Measurements from ENCODE around the gene ZBTB42. TPM values are rescaled to one million over a fixed set of nuclear protein-coding genes. Genes with fewer than 3 reads are reported as not detected.

ZBTB42 gene
- total and polyA plus RNA-seq, 4 experiments from 2014 or later = 2.0 to 12.3 (median 6.9) TPM

GRCh38 chr14:104784218-104784568 is 16.7 kb upstream of the ZBTB42 start:
- Histone ChIP-seq H3K36me3 (ENCODE audit: insufficient read depth, low read length) (no peaks in the 10 kb centered on the region), H3K4me3 (ENCODE audit: low read length in 2 of 2) (no peak overlapping the region), H3K27me3 (ENCODE audit: insufficient read depth, low read length) (no peaks in the 10 kb centered on the region), H3K27ac (ENCODE audit: low read depth, low read length) (no peak overlapping the region), H3K4me1 (ENCODE audit: insufficient read depth, low read length) (peaks cover 25% of the 10 kb centered on the region), H3K9me3 (ENCODE audit: control insufficient read depth in 1 of 2, low read length in 2 of 2) (no peaks in the 10 kb centered on the region)
- H3K27me3 Mint-ChIP-seq = no peaks in the 10 kb centered on the region
- no peak overlapping the region for H3K27ac Mint-ChIP-seq
- POLR2A ChIA-PET (ENCODE audit: partially characterized antibody) = interaction anchor here (1.3 kb wide), 1 partner anchor 31 kb away, joined by 3 read pairs; the partner anchor contains the start of gene SIVA1
- intact Hi-C loops (cut with micrococcal nuclease) = no loop called here
- H3K36me3 Mint-ChIP-seq = no peaks in the 10 kb centered on the region
- H3K4me1 Mint-ChIP-seq = peaks cover 3 to 9% (median 7%) of the 10 kb centered on the region in 4 donors
- no peaks in the 10 kb centered on the region for H3K9me3 Mint-ChIP-seq
- peak in 1 of 5 donors; percentile 26 for DNase-seq
- H3K4me3 Mint-ChIP-seq = no peak overlapping the region
- CTCF ChIA-PET (ENCODE audit: partially characterized antibody) = no interaction called here

GRCh38 chr14:104784846-104785707 is 15.8 kb upstream of the ZBTB42 start:
- H3K27ac ChIP-seq (ENCODE audit: low read depth, low read length) = no peak overlapping the region
- Mint-ChIP-seq H3K4me1 (peaks cover 3 to 11% (median 9%) of the 10 kb centered on the region in 4 donors), H3K9me3 (no peaks in the 10 kb centered on the region), H3K27me3 (no peaks in the 10 kb centered on the region), H3K27ac (no peak overlapping the region), H3K4me3 (no peak overlapping the region), H3K36me3 (peaks cover 0 to 2% of the 10 kb centered on the region in 2 donors)
- ChIA-PET POLR2A (ENCODE audit: partially characterized antibody) (interaction anchor here (0.9 to 1.3 kb wide), 2 partner anchors 32 to 41 kb away, joined by 3 read pairs; partner anchors contain the start of gene SIVA1), CTCF (ENCODE audit: partially characterized antibody) (interaction anchor here (1.0 to 1.5 kb wide), 2 partner anchors 10 to 19 kb away, joined by 3 read pairs; no protein-coding TSS in a partner anchor)
- intact Hi-C loops (cut with micrococcal nuclease) = no loop called here
- no peaks in the 10 kb centered on the region for H3K27me3 ChIP-seq (ENCODE audit: insufficient read depth, low read length)
- H3K4me1 ChIP-seq (ENCODE audit: insufficient read depth, low read length) = peaks cover 25% of the 10 kb centered on the region
- DNase-seq = peak in 1 of 5 donors; percentile 16
- H3K4me3 ChIP-seq (ENCODE audit: low read length in 2 of 2) = no peak overlapping the region
- no peaks in the 10 kb centered on the region for H3K9me3 ChIP-seq (ENCODE audit: control insufficient read depth in 1 of 2, low read length in 2 of 2)
- H3K36me3 ChIP-seq (ENCODE audit: insufficient read depth, low read length) = no peaks in the 10 kb centered on the region

GRCh38 chr14:104785708-104786080 is 15.2 kb upstream of the ZBTB42 start:
- Histone ChIP-seq H3K27me3 (ENCODE audit: insufficient read depth, low read length) (no peaks in the 10 kb centered on the region), H3K9me3 (ENCODE audit: control insufficient read depth in 1 of 2, low read length in 2 of 2) (no peaks in the 10 kb centered on the region), H3K36me3 (ENCODE audit: insufficient read depth, low read length) (peaks cover 3% of the 10 kb centered on the region), H3K4me3 (ENCODE audit: low read length in 2 of 2) (no peak overlapping the region), H3K4me1 (ENCODE audit: insufficient read depth, low read length) (peaks cover 25% of the 10 kb centered on the region), H3K27ac (ENCODE audit: low read depth, low read length) (no peak overlapping the region)
- Mint-ChIP-seq H3K36me3 (peaks cover 0 to 2% of the 10 kb centered on the region in 2 donors), H3K9me3 (no peaks in the 10 kb centered on the region), H3K4me3 (no peak overlapping the region), H3K4me1 (peaks cover 3 to 11% (median 9%) of the 10 kb centered on the region in 4 donors), H3K27ac (no peak overlapping the region), H3K27me3 (no peaks in the 10 kb centered on the region)
- intact Hi-C loops (cut with micrococcal nuclease) = no loop called here
- DNase-seq = no peak
- ChIA-PET CTCF (ENCODE audit: partially characterized antibody) (interaction anchor here (1.0 to 1.5 kb wide), 2 partner anchors 10 to 20 kb away, joined by 3 read pairs; no protein-coding TSS in a partner anchor), POLR2A (ENCODE audit: partially characterized antibody) (no interaction called here)

DNA sequence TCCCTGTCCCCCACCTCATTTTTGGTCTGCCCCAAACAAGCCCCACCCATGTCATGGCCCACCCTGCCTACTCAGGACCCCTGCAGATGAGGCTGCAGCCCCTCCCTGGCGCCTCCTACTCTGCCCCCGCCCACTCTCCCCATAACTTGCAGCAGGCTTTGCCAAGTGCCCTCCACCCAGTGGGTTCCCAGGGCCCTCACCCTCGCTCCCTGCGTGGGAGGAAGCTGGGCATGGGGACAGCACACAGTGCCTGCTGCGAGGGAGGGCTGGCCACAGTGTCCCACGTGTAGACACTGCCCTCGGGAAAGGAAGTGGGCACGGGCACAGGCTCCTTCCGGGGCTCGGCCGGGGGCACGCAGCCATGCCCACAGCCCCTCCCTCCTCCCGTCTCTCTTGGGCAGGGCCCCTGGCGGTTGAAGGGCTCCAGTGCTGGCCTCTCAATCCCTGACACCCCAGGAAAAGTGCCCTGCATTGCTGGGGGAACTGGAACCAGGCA is 14.8 kb upstream of the ZBTB42 start:
- Mint-ChIP-seq H3K9me3 (no peaks in the 10 kb centered on the region), H3K27me3 (no peaks in the 10 kb centered on the region), H3K4me1 (peaks cover 2 to 15% (median 9%) of the 10 kb centered on the region in 4 donors), H3K4me3 (no peak overlapping the region), H3K36me3 (peaks cover 0 to 2% of the 10 kb centered on the region in 2 donors), H3K27ac (no peak overlapping the region)
- H3K27me3 ChIP-seq (ENCODE audit: insufficient read depth, low read length) = no peaks in the 10 kb centered on the region
- no peak overlapping the region for H3K4me3 ChIP-seq (ENCODE audit: low read length in 2 of 2)
- no peak overlapping the region for H3K27ac ChIP-seq (ENCODE audit: low read depth, low read length)
- DNase-seq = peak in 1 of 5 donors; percentile 38
- CTCF ChIA-PET (ENCODE audit: partially characterized antibody) = interaction anchor here (1.0 to 1.5 kb wide), 2 partner anchors 18 to 20 kb away, joined by 3 read pairs; no protein-coding TSS in a partner anchor
- POLR2A ChIA-PET (ENCODE audit: partially characterized antibody) = interaction anchor here (1.2 kb wide), 1 partner anchor 14 kb away, joined by 5 read pairs; the partner anchor contains the start of gene ZBTB42
- peaks cover 25% of the 10 kb centered on the region for H3K4me1 ChIP-seq (ENCODE audit: insufficient read depth, low read length)
- intact Hi-C loops (cut with micrococcal nuclease) = no loop called here
- peaks cover 6% of the 10 kb centered on the region for H3K36me3 ChIP-seq (ENCODE audit: insufficient read depth, low read length)
- H3K9me3 ChIP-seq (ENCODE audit: control insufficient read depth in 1 of 2, low read length in 2 of 2) = no peaks in the 10 kb centered on the region

DNA sequence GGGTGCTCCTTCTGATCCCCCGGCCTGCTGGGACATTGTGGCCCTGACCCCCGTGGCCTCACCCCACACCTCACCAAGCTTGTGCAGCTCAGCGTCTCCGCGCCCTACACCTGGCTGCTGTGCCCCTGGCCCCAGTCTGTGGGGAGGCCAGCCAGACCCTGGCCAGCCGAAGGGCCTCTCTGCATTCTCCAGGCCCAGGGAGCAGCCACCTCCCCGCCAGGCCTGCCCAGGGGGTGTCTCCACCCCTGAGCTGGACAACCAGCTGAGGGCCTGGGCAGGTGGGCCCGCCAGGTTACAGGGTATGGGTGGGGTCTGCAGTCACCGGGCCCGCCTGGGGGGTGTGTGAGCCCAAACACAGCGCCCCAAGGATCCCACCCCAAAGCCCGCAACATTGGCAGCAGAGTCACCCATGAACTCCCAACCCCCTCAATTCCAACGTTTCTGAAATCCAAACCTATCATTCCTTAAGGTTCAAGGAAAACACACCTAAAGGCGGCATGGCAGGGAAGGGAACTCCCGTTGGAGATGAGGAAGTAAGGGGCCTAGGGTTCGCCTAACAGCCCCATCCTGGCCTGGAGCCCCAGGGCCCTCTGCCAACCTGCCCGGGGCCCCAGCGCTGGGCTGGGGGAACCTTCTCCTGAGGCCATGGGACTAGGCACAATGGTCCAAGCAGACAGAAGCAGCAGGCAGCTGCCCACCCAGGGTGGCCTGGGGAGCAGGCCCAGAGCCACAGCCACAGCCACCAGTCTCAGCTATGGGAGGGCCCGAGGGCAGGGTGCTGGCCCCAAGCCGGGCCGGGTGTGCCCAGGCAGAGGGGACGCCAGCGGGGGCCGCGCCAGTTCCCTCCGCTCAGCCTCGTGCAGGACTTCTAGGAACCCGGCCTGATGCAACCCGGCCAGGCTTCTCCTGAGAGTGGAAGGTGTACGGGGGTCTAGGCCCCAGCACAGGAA is 13.9 kb upstream of the ZBTB42 start:
- H3K4me3 Mint-ChIP-seq = no peak overlapping the region
- H3K4me1 ChIP-seq (ENCODE audit: insufficient read depth, low read length) = peaks cover 25% of the 10 kb centered on the region
- no peaks in the 10 kb centered on the region for H3K9me3 Mint-ChIP-seq
- CTCF ChIA-PET (ENCODE audit: partially characterized antibody) = interaction anchor here (1.0 to 1.5 kb wide), 2 partner anchors 19 to 21 kb away, joined by 3 read pairs; no protein-coding TSS in a partner anchor
- H3K4me1 Mint-ChIP-seq = peaks cover 2 to 22% (median 12%) of the 10 kb centered on the region in 4 donors
- H3K27ac Mint-ChIP-seq = no peak overlapping the region
- H3K9me3 ChIP-seq (ENCODE audit: control insufficient read depth in 1 of 2, low read length in 2 of 2) = no peaks in the 10 kb centered on the region
- no peaks in the 10 kb centered on the region for H3K27me3 ChIP-seq (ENCODE audit: insufficient read depth, low read length)
- peaks cover 6% of the 10 kb centered on the region for H3K36me3 ChIP-seq (ENCODE audit: insufficient read depth, low read length)
- H3K27me3 Mint-ChIP-seq = no peaks in the 10 kb centered on the region
- H3K27ac ChIP-seq (ENCODE audit: low read depth, low read length) = no peak overlapping the region
- no peak overlapping the region for H3K4me3 ChIP-seq (ENCODE audit: low read length in 2 of 2)
- intact Hi-C loops (cut with micrococcal nuclease) = no loop called here
- peaks cover 0 to 4% of the 10 kb centered on the region in 2 donors for H3K36me3 Mint-ChIP-seq
- POLR2A ChIA-PET (ENCODE audit: partially characterized antibody) = interaction anchor here (1.2 kb wide), 1 partner anchor 14 kb away, joined by 5 read pairs; the partner anchor contains the start of gene ZBTB42
- DNase-seq = peak in 1 of 5 donors; percentile 38

- H3K27ac ChIP-seq (ENCODE audit: low read depth, low read length) = no peak overlapping the region
- peaks cover 6% of the 10 kb centered on the region for H3K36me3 ChIP-seq (ENCODE audit: insufficient read depth, low read length)
- H3K4me1 ChIP-seq (ENCODE audit: insufficient read depth, low read length) = peaks cover 28% of the 10 kb centered on the region
- ChIA-PET POLR2A (ENCODE audit: partially characterized antibody) (interaction anchor here (0.6 kb wide), 1 partner anchor 59 kb away, joined by 3 read pairs; no protein-coding TSS in a partner anchor), CTCF (ENCODE audit: partially characterized antibody) (no interaction called here)
- Mint-ChIP-seq H3K27ac (peak overlapping the region in 1 of 7 donors; percentile 6), H3K4me1 (peaks cover 3 to 26% (median 14%) of the 10 kb centered on the region in 4 donors), H3K4me3 (no peak overlapping the region), H3K36me3 (peaks cover 0 to 4% of the 10 kb centered on the region in 2 donors), H3K9me3 (no peaks in the 10 kb centered on the region), H3K27me3 (no peaks in the 10 kb centered on the region)
- no peaks in the 10 kb centered on the region for H3K27me3 ChIP-seq (ENCODE audit: insufficient read depth, low read length)
- H3K9me3 ChIP-seq (ENCODE audit: control insufficient read depth in 1 of 2, low read length in 2 of 2) = no peaks in the 10 kb centered on the region
- intact Hi-C loops (cut with micrococcal nuclease) = no loop called here
- no peak for DNase-seq
- no peak overlapping the region for H3K4me3 ChIP-seq (ENCODE audit: low read length in 2 of 2)
Observed at GRCh38 chr14:104787736-104788135, 13.2 kb upstream of the ZBTB42 start.
